HepG2 (cell line): ENCODE data around the gene UBTD2. TPM values are rescaled to one million over a fixed set of nuclear protein-coding genes. Genes with fewer than 3 reads are reported as not detected.
"Not testable (repeated sequence)": the region's sequence is repeated elsewhere in the genome, so short reads cannot be mapped to it uniquely, and the experiment has no call there.

Source experiments
- ATAC-seq: fragments of 200-7000 bp; cut with Tn5 transposase; 3 replicates; pipeline ENCODE4 v1.9.1; 2020; ENCODE audit warnings: mild to moderate bottlenecking, moderate library complexity
- BruUV-seq: library from RNA; stranded (reverse); fragments of 400-500 nt; replicated peaks from 2 replicates; lab custom pipeline; 2021; lab: Mats Ljungman, UMichigan
- CTCF ChIA-PET: fragments of 300-600 bp; formaldehyde crosslinking; extraction: SDS; loops from one replicate; lab custom pipeline; 2021; ENCODE audit warnings: low total read pairs, inconsistent platforms, low intra/inter-chr PET ratio; lab: Yijun Ruan, JAX
- POLR2A ChIA-PET: fragments of 350-600 bp; sonication (Branson Sonifier 250); formaldehyde crosslinking; loops from one replicate; lab custom pipeline; 2020; ENCODE audit warnings: antibody characterized with exemption, inconsistent platforms; lab: Yijun Ruan, JAX
- DNase-seq: peaks from one replicate; pipeline ENCODE4 v3.0.0-alpha.2; 2015; ENCODE audit warnings: low spot score
- FAIRE-seq: peaks from 3 replicates; lab custom pipeline; 2011; peaks lifted over from hg19 to GRCh38; lab: Jason Lieb, UNC
- H2AFZ ChIP-seq: one replicate; pipeline ENCODE4 v1.6.1; 2011; ENCODE audit warnings: low read length, inconsistent platforms
- H3K27ac ChIP-seq: fragments of 300-600 bp; 3 replicates; pipeline ENCODE4 v1.8.0; 2011; ENCODE audit warnings: mixed run types, mild to moderate bottlenecking, mixed read lengths, low read length, inconsistent platforms; ENCODE audit not compliant: insufficient read depth; ENCODE audit errors: extremely low read length
- H3K27me3 ChIP-seq, 2 experiments: fragments of 200-600 bp in 1 of 2; 2 replicates in 1 of 2; 3 replicates in 1 of 2; pipeline versions ENCODE4 v1.6.0 to v1.8.0; 2011; ENCODE audit warnings: low read length in 2 of 2, mild to moderate bottlenecking in 2 of 2, moderate library complexity in 2 of 2, inconsistent platforms in 1 of 2; ENCODE audit not compliant: insufficient read depth in 2 of 2, control insufficient read depth in 1 of 2
- H3K36me3 ChIP-seq, 2 experiments: fragments of 200-600 bp in 1 of 2; replicated peaks in 1 of 2; 2 replicates in 1 of 2; 3 replicates in 1 of 2; pipeline versions ENCODE4 v1.5.1 to v1.8.0; 2011; ENCODE audit warnings: low read length in 2 of 2, inconsistent platforms in 1 of 2; ENCODE audit not compliant: insufficient read depth in 2 of 2, control insufficient read depth in 1 of 2
- H3K4me1 ChIP-seq: 2 replicates; pipeline ENCODE4 v1.5.1; 2012; ENCODE audit warnings: low read length, inconsistent platforms; ENCODE audit not compliant: insufficient read depth
- H3K4me2 ChIP-seq: 2 replicates; pipeline ENCODE4 v1.6.0; 2011; ENCODE audit warnings: low read depth, low read length, inconsistent platforms
- H3K4me3 ChIP-seq, 3 experiments: fragments of 200-600 bp in 1 of 3; sonication (generic), shearing (Covaris generic) in 1 of 3; replicated peaks in 1 of 3; 2 replicates each; pipeline ENCODE4 v1.5.1; 2011 to 2016; ENCODE audit warnings: low read length in 3 of 3, inconsistent platforms in 2 of 3, low read depth in 2 of 3, mild to moderate bottlenecking in 2 of 3, control low read depth in 1 of 3, mixed read lengths in 1 of 3; ENCODE audit not compliant: insufficient read depth in 1 of 3
- H3K79me2 ChIP-seq: one replicate; pipeline ENCODE4 v1.6.1; 2011; ENCODE audit warnings: low read length, inconsistent platforms; ENCODE audit not compliant: insufficient read depth
- H3K9ac ChIP-seq: 2 replicates; pipeline ENCODE4 v1.6.0; 2011; ENCODE audit warnings: mild to moderate bottlenecking, low read depth, low read length, inconsistent platforms; ENCODE audit not compliant: insufficient read depth
- H3K9me3 ChIP-seq: 2 replicates; pipeline ENCODE4 v1.5.1; 2012; ENCODE audit warnings: mild to moderate bottlenecking, low read length
- H4K20me1 ChIP-seq: 2 replicates; pipeline ENCODE4 v1.6.0; 2011; ENCODE audit warnings: inconsistent platforms, mild to moderate bottlenecking, low read length, moderate library complexity; ENCODE audit not compliant: insufficient read depth
- ARNT ChIP-seq: fragments of 450-650 bp; IDR thresholded peaks from 2 replicates; pipeline ENCODE4 v1.6.1; 2017
- GLI4 ChIP-seq: sonication (generic); formaldehyde crosslinking; IDR thresholded peaks from 2 replicates; pipeline ENCODE4 v1.5.1; 2020; ENCODE audit warnings: missing genetic modification reagents, mild to moderate bottlenecking, moderate library complexity, borderline replicate concordance
- MAFF ChIP-seq: IDR thresholded peaks from 2 replicates; pipeline ENCODE4 v1.6.1; 2011; ENCODE audit warnings: low read depth, low read length, improper control_type of control experiment
- MAFK ChIP-seq, 2 experiments: IDR thresholded peaks in 1 of 2; conservative IDR thresholded peaks in 1 of 2; 2 replicates each; pipeline ENCODE4 v1.6.1; 2011; ENCODE audit warnings: improper control_type of control experiment in 2 of 2, low read length in 2 of 2
- NFYB ChIP-seq: sonication (generic); formaldehyde crosslinking; IDR thresholded peaks from 2 replicates; pipeline ENCODE4 v1.4.0; 2020; ENCODE audit warnings: missing genetic modification reagents
- NFYC ChIP-seq: IDR thresholded peaks from 2 replicates; pipeline ENCODE4 v1.6.1; 2016; ENCODE audit warnings: missing genetic modification reagents, missing compliant biosample characterization
- POGZ ChIP-seq: sonication (generic); formaldehyde crosslinking; IDR thresholded peaks from 2 replicates; pipeline ENCODE4 v1.4.0; 2020; ENCODE audit warnings: mild to moderate bottlenecking, missing genetic modification reagents
- TCF7L2 ChIP-seq: IDR thresholded peaks from 2 replicates; pipeline ENCODE4 v1.6.1; 2011; ENCODE audit warnings: mild to moderate bottlenecking, low read depth, low read length, moderate library complexity
- ZMAT3 ChIP-seq: sonication (generic); formaldehyde crosslinking; conservative IDR thresholded peaks from 2 replicates; pipeline ENCODE4 v1.7.0; 2021; ENCODE audit warnings: missing genetic modification reagents
- ZNF761 ChIP-seq: sonication (generic); formaldehyde crosslinking; conservative IDR thresholded peaks from 2 replicates; pipeline ENCODE4 v1.4.0; 2020; ENCODE audit warnings: mild to moderate bottlenecking, missing genetic modification reagents
- ZNF768 ChIP-seq: sonication (generic); formaldehyde crosslinking; IDR thresholded peaks from 2 replicates; pipeline ENCODE4 v1.4.0; 2020; ENCODE audit warnings: missing genetic modification reagents
- WGBS: methylation state at CpG from one replicate; pipeline ENCODE4 v1.1.6; 2017; ENCODE audit warnings: low lambda C conversion rate; 5-methylcytosine and 5-hydroxymethylcytosine counted together
- in situ Hi-C: cut with HindIII; loops from 2 replicates; pipeline ENCODE4 v1.10.0; 2017; ENCODE audit warnings: low pct_unique_long_range_greater_than_20kb; ENCODE audit not compliant: extremely low pct_ligation_motif_present
- intact Hi-C: fragments of 100-400 bp; cut with micrococcal nuclease; formaldehyde crosslinking; loops from one replicate; pipeline ENCODE4 v1.10.0; 2022; ENCODE audit not compliant: unreplicated experiment
- polyA plus RNA-seq, 8 experiments: library from polyadenylated mRNA; depleted of rRNA in 3 of 8; stranded (reverse) in 7 of 8; unstranded in 1 of 8; fragments of >200 nt; fragmentation: Illumina TruSeq in 4 of 8; extraction: Trizol in 4 of 8; gene quantifications; 2 replicates each; pipeline versions ENCODE4 v1.2.1 to v1.2.3, GENCODE V29; 2011 to 2016; ENCODE audit warnings: low read depth in 4 of 8, missing spikeins in 1 of 8, mixed read lengths in 1 of 8; ENCODE audit not compliant: insufficient read depth in 1 of 8
- total RNA-seq, 5 experiments: library from RNA; depleted of rRNA; stranded (reverse); fragments of >200 nt; fragmentation: Illumina TruSeq; extraction: Trizol; gene quantifications; 2 replicates each; pipeline ENCODE4 v1.2.3, GENCODE V29; 2016; ENCODE audit warnings: low read depth in 1 of 5
- TF ChIP-seq, protein P1 (sequence below): IDR thresholded peaks from 2 replicates; pipeline ENCODE4 v1.6.1; 2016; ENCODE audit warnings: missing compliant biosample characterization, missing genetic modification reagents, borderline replicate concordance

Gene UBTD2
- total and polyA plus RNA-seq, 2 of the 13 experiments (the other 11 are each of a cell fraction or from before 2014, with no cell fraction given) = 15.2 to 24.1 TPM

DNA sequence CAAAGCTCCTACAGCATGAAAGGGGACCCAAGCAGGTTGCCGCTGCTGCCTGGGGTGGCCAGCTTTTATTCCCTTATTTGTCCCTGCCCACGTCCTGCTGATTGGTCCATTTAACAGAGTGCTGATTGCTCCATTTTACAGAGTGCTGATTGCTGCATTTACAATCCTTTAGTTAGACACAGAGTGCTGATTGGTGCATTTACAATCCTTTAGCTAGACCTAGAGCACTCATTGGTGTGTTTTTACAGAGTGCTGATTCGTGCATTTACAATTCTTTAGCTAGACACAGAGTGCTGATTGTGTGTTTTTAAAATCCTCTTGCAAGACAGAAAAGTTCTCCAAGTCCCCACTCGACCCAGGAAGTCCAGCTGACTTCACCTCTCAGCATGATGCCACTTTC lies 85.8 kb downstream of the UBTD2 start:
- DNase-seq, H2AFZ ChIP-seq, H4K20me1 ChIP-seq, in situ Hi-C loops, H3K9ac ChIP-seq, H3K4me3 ChIP-seq, H3K9me3 ChIP-seq, FAIRE-seq, POLR2A ChIA-PET, intact Hi-C loops: not testable (repeated sequence)
- WGBS = 63% methylated on average over 4 of the region's 4 CpGs
- TF ChIP-seq MAFF = peak; percentile 68
- peak; percentile 50 for TF ChIP-seq NFYC (CRISPR knock-in tag)
- TF ChIP-seq NFYB (CRISPR knock-in tag) = peak; percentile 51; the same call in 1 of the 2 replicates
- TF ChIP-seq MAFK (conservative IDR thresholded peaks at IDR 0.05 in 1 of 2, IDR thresholded peaks at IDR 0.05 in 1 of 2; ENCODE audit: low read length in 2 of 2) = peak; percentile 46 to 66
- TF ChIP-seq, all 625 proteins: peak for 4; not testable (repeated sequence) for 621
- CTCF ChIA-PET, H3K4me2 ChIP-seq, H3K79me2 ChIP-seq, H3K27ac ChIP-seq, H3K27me3 ChIP-seq, H3K36me3 ChIP-seq, ATAC-seq, BruUV-seq: not testable (repeated sequence)
- H3K4me1 ChIP-seq = peaks cover 12% of the 10 kb centered on the region

DNA sequence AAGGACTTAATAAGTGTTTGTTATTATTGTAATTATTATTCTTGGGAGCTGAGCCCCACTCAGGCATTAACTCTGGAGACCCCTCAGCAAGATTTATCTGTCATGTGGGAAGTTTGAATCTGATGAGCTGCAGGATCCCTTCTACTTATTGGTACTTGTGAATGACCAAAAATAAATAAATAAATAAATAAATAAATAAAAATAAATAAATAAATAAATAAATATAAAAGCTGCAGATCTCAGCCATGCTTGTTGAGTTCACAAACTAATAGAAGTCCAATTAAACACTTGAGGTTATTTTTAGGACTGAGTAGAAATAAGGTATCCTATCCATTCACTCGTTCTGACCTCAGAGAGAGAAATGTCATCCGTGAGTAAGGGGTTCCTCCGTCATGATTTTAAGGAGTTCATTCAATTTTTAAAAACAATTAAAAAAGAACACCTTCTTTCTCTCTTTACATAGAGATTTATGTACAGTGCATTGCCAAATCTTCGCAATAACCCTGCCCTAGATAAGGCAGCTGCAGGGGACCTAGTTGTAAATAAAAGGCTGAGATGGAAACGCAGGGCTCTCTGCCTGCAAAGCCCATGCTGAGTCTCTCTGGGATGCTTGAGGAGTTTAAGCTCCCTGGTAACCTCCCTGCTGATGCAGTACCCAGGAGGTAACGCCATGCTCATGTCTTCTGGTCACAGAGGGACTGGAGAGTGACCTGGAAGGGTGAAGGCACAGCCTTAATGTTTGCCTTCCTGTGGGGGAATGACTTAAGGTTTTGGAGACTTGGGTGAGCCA lies 88.4 kb downstream of the UBTD2 start:
- no peaks in the 10 kb centered on the region for H4K20me1 ChIP-seq
- FAIRE-seq (no peak), ATAC-seq (no peak), DNase-seq (no peak)
- no peaks in the 10 kb centered on the region for H3K36me3 ChIP-seq
- TF ChIP-seq TCF7L2 = no peak
- no peak for TF ChIP-seq GLI4 (CRISPR knock-in tag)
- TF ChIP-seq ARNT = no peak
- no peak for TF ChIP-seq POGZ (CRISPR knock-in tag)
- no peak for TF ChIP-seq ZNF768 (CRISPR knock-in tag)
- no peak for TF ChIP-seq ZNF761 (CRISPR knock-in tag)
- TF ChIP-seq, protein P1, sequence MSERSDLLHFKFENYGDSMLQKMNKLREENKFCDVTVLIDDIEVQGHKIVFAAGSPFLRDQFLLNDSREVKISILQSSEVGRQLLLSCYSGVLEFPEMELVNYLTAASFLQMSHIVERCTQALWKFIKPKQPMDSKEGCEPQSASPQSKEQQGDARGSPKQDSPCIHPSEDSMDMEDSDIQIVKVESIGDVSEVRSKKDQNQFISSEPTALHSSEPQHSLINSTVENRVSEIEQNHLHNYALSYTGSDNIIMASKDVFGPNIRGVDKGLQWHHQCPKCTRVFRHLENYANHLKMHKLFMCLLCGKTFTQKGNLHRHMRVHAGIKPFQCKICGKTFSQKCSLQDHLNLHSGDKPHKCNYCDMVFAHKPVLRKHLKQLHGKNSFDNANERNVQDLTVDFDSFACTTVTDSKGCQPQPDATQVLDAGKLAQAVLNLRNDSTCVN (CRISPR knock-in tag) = no peak
- no peak for TF ChIP-seq ZMAT3 (CRISPR knock-in tag)
- in situ Hi-C loops (no loop called here), intact Hi-C loops (no loop called here)
- no peak overlapping the region for H3K4me2 ChIP-seq
- H3K9me3 ChIP-seq = no peaks in the 10 kb centered on the region
- peaks cover 12% of the 10 kb centered on the region for H3K4me1 ChIP-seq
- no peak overlapping the region for H3K9ac ChIP-seq
- BruUV-seq = no TSS peak
- H2AFZ ChIP-seq = no peak overlapping the region
- ChIA-PET CTCF (no interaction called here), POLR2A (no interaction called here)
- no peak overlapping the region for H3K27ac ChIP-seq
- no peak overlapping the region for H3K4me3 ChIP-seq
- 63% methylated on average over 6 of the region's 6 CpGs for WGBS
- no peaks in the 10 kb centered on the region for H3K27me3 ChIP-seq
- no peaks in the 10 kb centered on the region for H3K79me2 ChIP-seq
